Nephron (organoid): ENCODE results near the gene FAM89A.
A peak's percentile ranks its signal among the peaks of the same experiment; 100 is the strongest.
"Not testable (repeated sequence)": the region's sequence is repeated elsewhere in the genome, so short reads cannot be mapped to it uniquely, and the experiment has no call there.

Experiments
- H3K27ac Mint-ChIP-seq, 3 experiments: 2 replicates each; pipeline ENCODE4 v1.8.0; 2020; ENCODE audit warnings: mixed read lengths in 3 of 3, mild to moderate bottlenecking in 2 of 3, moderate library complexity in 1 of 3
- H3K27me3 Mint-ChIP-seq: 2 replicates; pipeline ENCODE4 v1.8.0; 2021; ENCODE audit warnings: low read depth, mild to moderate bottlenecking, moderate library complexity, mixed read lengths
- H3K36me3 Mint-ChIP-seq: 2 replicates; pipeline ENCODE4 v1.8.0; 2020; ENCODE audit warnings: low read depth, mixed read lengths
- H3K4me1 Mint-ChIP-seq: 2 replicates; pipeline ENCODE4 v1.8.0; 2020; ENCODE audit warnings: mixed read lengths
- H3K4me3 Mint-ChIP-seq, 3 experiments: 2 replicates each; pipeline ENCODE4 v1.8.0; 2020; ENCODE audit warnings: mild to moderate bottlenecking in 3 of 3, mixed read lengths in 3 of 3, moderate library complexity in 2 of 3
- H3K9me3 Mint-ChIP-seq: 2 replicates; pipeline ENCODE4 v1.8.0; 2020; ENCODE audit warnings: mixed read lengths
- CTCF ChIP-seq, 3 experiments: fragments of 200-600 bp; sonication (generic); IDR thresholded peaks; one replicate each; pipeline ENCODE4 v1.5.0; 2021; ENCODE audit warnings: antibody characterized with exemption in 3 of 3; ENCODE audit not compliant: unreplicated experiment in 3 of 3

The FAM89A gene

GRCh38 chr1:231026576-231026975 is 13.5 kb downstream of the FAM89A start:
- Mint-ChIP-seq H3K27me3 (peaks cover 7% of the 10 kb centered on the region), H3K9me3 (no peaks in the 10 kb centered on the region), H3K4me1 (no peaks in the 10 kb centered on the region), H3K36me3 (peaks cover 14% of the 10 kb centered on the region), H3K4me3 (no peak overlapping the region), H3K27ac (no peak overlapping the region)
- TF ChIP-seq CTCF (IDR thresholded peaks at IDR 0.05; ENCODE audit: unreplicated experiment in 3 of 3) = no peak

- H3K27ac Mint-ChIP-seq = peak overlapping the region in 1 of 3 experiments; percentile 50
- H3K9me3 Mint-ChIP-seq = no peaks in the 10 kb centered on the region
- peaks cover 23% of the 10 kb centered on the region for H3K36me3 Mint-ChIP-seq
- H3K4me1 Mint-ChIP-seq = no peaks in the 10 kb centered on the region
- no peak for TF ChIP-seq CTCF (IDR thresholded peaks at IDR 0.05; ENCODE audit: unreplicated experiment in 3 of 3)
- H3K4me3 Mint-ChIP-seq = no peak overlapping the region
- no peaks in the 10 kb centered on the region for H3K27me3 Mint-ChIP-seq
These were observed 16.9 kb downstream of the FAM89A start for GRCh38 chr1:231023150-231023549.

- not testable (repeated sequence) for H3K4me3 Mint-ChIP-seq, H3K4me1 Mint-ChIP-seq, H3K27me3 Mint-ChIP-seq, H3K27ac Mint-ChIP-seq, H3K9me3 Mint-ChIP-seq
- H3K36me3 Mint-ChIP-seq = peaks cover 26% of the 10 kb centered on the region
These were observed 17.5 kb downstream of the FAM89A start for GRCh38 chr1:231022543-231022942.

GRCh38 chr1:231021540-231022031 is 18.5 kb downstream of the FAM89A start:
- H3K4me1 Mint-ChIP-seq = no peaks in the 10 kb centered on the region
- H3K27me3 Mint-ChIP-seq = no peaks in the 10 kb centered on the region

GRCh38 chr1:231020816-231021215 is 19.2 kb downstream of the FAM89A start:
- Mint-ChIP-seq H3K36me3 (peaks cover 26% of the 10 kb centered on the region), H3K4me1 (no peaks in the 10 kb centered on the region), H3K27ac (no peak overlapping the region), H3K4me3 (no peak overlapping the region), H3K9me3 (no peaks in the 10 kb centered on the region), H3K27me3 (no peaks in the 10 kb centered on the region)
- TF ChIP-seq CTCF (IDR thresholded peaks at IDR 0.05; ENCODE audit: unreplicated experiment in 3 of 3) = no peak

More at GRCh38 chr1:231021540-231022031, 18.5 kb downstream of the FAM89A start:
- H3K36me3 Mint-ChIP-seq = peaks cover 26% of the 10 kb centered on the region
- no peak overlapping the region for H3K4me3 Mint-ChIP-seq
- H3K9me3 Mint-ChIP-seq = no peaks in the 10 kb centered on the region
- no peak overlapping the region for H3K27ac Mint-ChIP-seq
- no peak for TF ChIP-seq CTCF (IDR thresholded peaks at IDR 0.05; ENCODE audit: unreplicated experiment in 3 of 3)

GRCh38 chr1:231020139-231020601 is 19.9 kb downstream of the FAM89A start:
- Mint-ChIP-seq H3K4me1 (no peaks in the 10 kb centered on the region), H3K4me3 (no peak overlapping the region), H3K27me3 (no peaks in the 10 kb centered on the region), H3K27ac (no peak overlapping the region), H3K9me3 (no peaks in the 10 kb centered on the region), H3K36me3 (peaks cover 26% of the 10 kb centered on the region)
- TF ChIP-seq CTCF (IDR thresholded peaks at IDR 0.05; ENCODE audit: unreplicated experiment in 3 of 3) = no peak
